ENCODE results near the gene CPLANE2. TPM values are rescaled to one million over a fixed set of nuclear protein-coding genes. Genes with fewer than 3 reads are reported as not detected.

The CPLANE2 gene
- total RNA-seq, 1 experiment from 2014 or later = 6.3 TPM

DNA sequence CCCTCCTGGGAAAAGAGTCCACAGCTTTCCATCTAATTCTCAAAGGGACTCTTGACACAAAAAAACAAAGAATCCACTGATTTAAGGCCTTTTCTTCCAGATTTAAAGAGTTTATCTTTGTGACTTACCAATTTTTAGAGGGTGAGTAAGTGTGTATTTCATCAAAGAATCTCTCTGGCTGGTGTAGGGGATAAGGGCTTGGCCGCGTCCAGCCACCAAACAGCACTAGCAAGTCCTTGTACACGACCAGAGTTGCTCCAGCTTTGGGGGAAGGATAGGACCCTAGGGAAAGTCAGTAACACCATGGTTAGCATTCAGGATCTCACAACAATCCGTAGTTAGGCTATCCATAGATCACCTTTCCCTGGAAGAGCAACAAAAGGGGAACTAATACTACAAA is 19.5 kb upstream of the CPLANE2 start:
- Histone ChIP-seq H3K4me1 (ENCODE audit: insufficient read depth, low read length) (no peaks in the 10 kb centered on the region), H3K9ac (ENCODE audit: extremely low read depth, insufficient read length, low read length) (no peak overlapping the region), H3K23me2 (ENCODE audit: insufficient read length, low read depth, low read length, poor library complexity, severe bottlenecking) (no peaks in the 10 kb centered on the region), H4K5ac (ENCODE audit: insufficient read length, low read depth, low read length) (no peak overlapping the region), H2BK5ac (ENCODE audit: insufficient read length, low read length) (no peak overlapping the region), H2BK120ac (ENCODE audit: low read depth, low read length, poor library complexity, severe bottlenecking) (no peak overlapping the region), H3K23ac (ENCODE audit: insufficient read length, low read depth, low read length) (no peak overlapping the region), H2BK12ac (ENCODE audit: insufficient read length, low read depth, low read length) (no peak overlapping the region), H3K27me3 (ENCODE audit: insufficient read depth, low read length) (no peaks in the 10 kb centered on the region), H3K56ac (ENCODE audit: insufficient read length, low read depth, low read length) (no peak overlapping the region), H3K9me3 (ENCODE audit: control insufficient read depth, low read depth, low read length) (no peaks in the 10 kb centered on the region), H2BK20ac (ENCODE audit: low read depth, low read length, poor library complexity, severe bottlenecking) (no peak overlapping the region), H3K18ac (ENCODE audit: insufficient read length, low read depth, low read length) (no peak overlapping the region), H4K91ac (ENCODE audit: insufficient read length, low read depth, low read length) (no peak overlapping the region), H4K8ac (replicated peaks; ENCODE audit: insufficient read length, low read depth, low read length) (no peak overlapping the region), H4K20me1 (ENCODE audit: control insufficient read depth, insufficient read depth, insufficient read length) (no peaks in the 10 kb centered on the region), H2AK5ac (ENCODE audit: insufficient read length, low read length) (no peak overlapping the region), H3K79me1 (ENCODE audit: insufficient read depth, low read depth, low read length, poor library complexity, severe bottlenecking) (no peaks in the 10 kb centered on the region), H3K4me2 (ENCODE audit: insufficient read depth, insufficient read length, low read length) (no peak overlapping the region), H3K27ac (ENCODE audit: insufficient read length, low read depth, low read length) (no peak overlapping the region), H3T11ph (ENCODE audit: low read length) (no peak overlapping the region), H3K79me2 (ENCODE audit: insufficient read depth, low read length) (no peaks in the 10 kb centered on the region), H3K14ac (ENCODE audit: insufficient read depth, low read length) (no peak overlapping the region), H2AFZ (ENCODE audit: low read length) (no peak overlapping the region), H3K4ac (ENCODE audit: low read depth, low read length) (no peak overlapping the region), H2BK15ac (ENCODE audit: low read depth, low read length) (no peak overlapping the region)
- Mint-ChIP-seq H3K4me3 (no peak overlapping the region), H3K36me3 (ENCODE audit: insufficient read depth in 1 of 3, low read depth in 3 of 3) (peaks cover 6 to 34% (median 29%) of the 10 kb centered on the region in 3 experiments; a peak in 6 of 7 replicates), H3K27me3 (ENCODE audit: low read depth) (no peaks in the 10 kb centered on the region), H3K9me3 (no peaks in the 10 kb centered on the region), H3K4me1 (peaks cover 6 to 14% of the 10 kb centered on the region in 2 experiments), H3K27ac (peak overlapping the region in 2 of 3 experiments; percentile 69 to 83; a peak in 3 of 7 replicates)
- WGBS (ENCODE audit: extremely low coverage, insufficient read length, low lambda C conversion rate) = no CpG with 5 or more reads among the region's 4 CpGs
- DNase-seq = no peak
- TF ChIP-seq, protein P1, sequence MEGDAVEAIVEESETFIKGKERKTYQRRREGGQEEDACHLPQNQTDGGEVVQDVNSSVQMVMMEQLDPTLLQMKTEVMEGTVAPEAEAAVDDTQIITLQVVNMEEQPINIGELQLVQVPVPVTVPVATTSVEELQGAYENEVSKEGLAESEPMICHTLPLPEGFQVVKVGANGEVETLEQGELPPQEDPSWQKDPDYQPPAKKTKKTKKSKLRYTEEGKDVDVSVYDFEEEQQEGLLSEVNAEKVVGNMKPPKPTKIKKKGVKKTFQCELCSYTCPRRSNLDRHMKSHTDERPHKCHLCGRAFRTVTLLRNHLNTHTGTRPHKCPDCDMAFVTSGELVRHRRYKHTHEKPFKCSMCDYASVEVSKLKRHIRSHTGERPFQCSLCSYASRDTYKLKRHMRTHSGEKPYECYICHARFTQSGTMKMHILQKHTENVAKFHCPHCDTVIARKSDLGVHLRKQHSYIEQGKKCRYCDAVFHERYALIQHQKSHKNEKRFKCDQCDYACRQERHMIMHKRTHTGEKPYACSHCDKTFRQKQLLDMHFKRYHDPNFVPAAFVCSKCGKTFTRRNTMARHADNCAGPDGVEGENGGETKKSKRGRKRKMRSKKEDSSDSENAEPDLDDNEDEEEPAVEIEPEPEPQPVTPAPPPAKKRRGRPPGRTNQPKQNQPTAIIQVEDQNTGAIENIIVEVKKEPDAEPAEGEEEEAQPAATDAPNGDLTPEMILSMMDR (conservative IDR thresholded peaks at IDR 0.05) = no peak

Measured in H9 (cell line).